H1 (cell line): ENCODE data around the gene SSC5D. TPM values are rescaled to one million over a fixed set of nuclear protein-coding genes. Genes with fewer than 3 reads are reported as not detected.

ENCODE experiments used
- CTCF ChIA-PET: fragments of 300-600 bp; sonication (Branson Sonifier 250); formaldehyde crosslinking; loops from one replicate; lab custom pipeline; 2021; ENCODE audit not compliant: partially characterized antibody; lab: Charles Lee
- POLR2A ChIA-PET: fragments of 300-600 bp; sonication (Branson Sonifier 250); formaldehyde crosslinking; loops from one replicate; lab custom pipeline; 2021; ENCODE audit warnings: inconsistent platforms; ENCODE audit not compliant: partially characterized antibody; lab: Charles Lee
- DNase-seq, 2 experiments: peaks; one replicate each; pipeline versions ENCODE4 v3.0.0 to v3.0.0-alpha.2; 2010 to 2022; ENCODE audit warnings: low spot score in 2 of 2, low read depth in 1 of 2, mixed read lengths in 1 of 2
- FAIRE-seq: peaks from 2 replicates; lab custom pipeline; 2011; peaks lifted over from hg19 to GRCh38; lab: Jason Lieb, UNC
- H2AFZ ChIP-seq: 2 replicates; pipeline ENCODE4 v1.8.1; 2012; ENCODE audit warnings: low read length, inconsistent platforms
- H2AK5ac ChIP-seq: 2 replicates; pipeline ENCODE4 v1.6.1; 2013; ENCODE audit warnings: low read depth, low read length
- H2BK120ac ChIP-seq: replicated peaks from 2 replicates; pipeline ENCODE3; 2013; ENCODE audit warnings: low read depth, low read length, inconsistent platforms
- H2BK12ac ChIP-seq: 2 replicates; pipeline ENCODE4 v1.6.1; 2013; ENCODE audit warnings: low read depth, low read length
- H2BK15ac ChIP-seq: 2 replicates; pipeline ENCODE4 v1.6.1; 2013; ENCODE audit warnings: low read length
- H2BK20ac ChIP-seq: 2 replicates; pipeline ENCODE4 v1.6.1; 2013; ENCODE audit warnings: low read length
- H2BK5ac ChIP-seq: 2 replicates; pipeline ENCODE4 v1.6.1; 2013; ENCODE audit warnings: low read depth, low read length
- H3K14ac ChIP-seq: 2 replicates; pipeline ENCODE4 v1.6.1; 2013; ENCODE audit warnings: inconsistent platforms; ENCODE audit not compliant: insufficient read length
- H3K18ac ChIP-seq: 2 replicates; pipeline ENCODE4 v1.6.1; 2013; ENCODE audit warnings: low read length; ENCODE audit errors: extremely low read depth
- H3K23ac ChIP-seq: 2 replicates; pipeline ENCODE4 v1.6.1; 2013; ENCODE audit warnings: inconsistent platforms; ENCODE audit not compliant: insufficient read length
- H3K23me2 ChIP-seq: 2 replicates; pipeline ENCODE4 v1.6.1; 2013; ENCODE audit warnings: low read depth, low read length
- H3K27ac ChIP-seq: 2 replicates; pipeline ENCODE4 v1.6.1; 2011; ENCODE audit warnings: low read depth, low read length, inconsistent platforms
- H3K27me3 ChIP-seq, 4 experiments: replicated peaks in 1 of 4; 1 replicate in 1 of 4; 2 replicates in 3 of 4; pipeline versions ENCODE4 v1.6.1 to v1.8.1; 2011 to 2013; ENCODE audit warnings: low read length in 3 of 4, mild to moderate bottlenecking in 3 of 4, inconsistent platforms in 2 of 4, mixed read lengths in 2 of 4, moderate library complexity in 1 of 4; ENCODE audit not compliant: control insufficient read depth in 3 of 4, insufficient read depth in 3 of 4; ENCODE audit errors: extremely low read depth in 1 of 4
- H3K36me3 ChIP-seq, 4 experiments: 2 replicates each; pipeline versions ENCODE4 v1.6.1 to v1.8.1; 2011 to 2013; ENCODE audit warnings: mild to moderate bottlenecking in 4 of 4, low read length in 3 of 4, moderate library complexity in 2 of 4, control low read depth in 1 of 4, inconsistent platforms in 1 of 4; ENCODE audit not compliant: insufficient read depth in 4 of 4, control insufficient read depth in 2 of 4
- H3K4ac ChIP-seq: replicated peaks from 2 replicates; pipeline ENCODE3; 2013; ENCODE audit warnings: low read length, low read depth, mixed read lengths, inconsistent platforms; ENCODE audit not compliant: insufficient read length
- H3K4me1 ChIP-seq, 4 experiments: replicated peaks in 1 of 4; 1 replicate in 1 of 4; 2 replicates in 3 of 4; pipeline versions ENCODE4 v1.6.1 to v1.8.1; 2011 to 2013; ENCODE audit warnings: low read length in 3 of 4, inconsistent platforms in 2 of 4, mixed read lengths in 1 of 4; ENCODE audit not compliant: insufficient read depth in 4 of 4, control insufficient read depth in 3 of 4
- H3K4me2 ChIP-seq, 2 experiments: 2 replicates each; pipeline versions ENCODE4 v1.6.1 to v1.8.1; 2011 to 2013; ENCODE audit warnings: low read depth in 2 of 2, low read length in 2 of 2, control low read depth in 1 of 2, inconsistent platforms in 1 of 2, mild to moderate bottlenecking in 1 of 2; ENCODE audit not compliant: insufficient read depth in 1 of 2
- H3K4me3 ChIP-seq, 4 experiments: fragments of 200-600, 300-600 bp in 1 of 4; sonication (generic), shearing (Covaris generic), sonication (Bioruptor Twin) in 1 of 4; 2 replicates each; pipeline versions ENCODE4 v1.5.1 to v1.8.1; 2011 to 2016; ENCODE audit warnings: low read length in 4 of 4, low read depth in 3 of 4, control low read depth in 2 of 4, inconsistent platforms in 2 of 4, mild to moderate bottlenecking in 2 of 4, mixed read lengths in 1 of 4, moderate library complexity in 1 of 4; ENCODE audit not compliant: insufficient read depth in 2 of 4; ENCODE audit errors: extremely low read depth in 1 of 4
- H3K56ac ChIP-seq: replicated peaks from 2 replicates; pipeline ENCODE3; 2013; ENCODE audit warnings: low read depth, mild to moderate bottlenecking, mixed read lengths, low read length, inconsistent platforms; ENCODE audit not compliant: insufficient read length
- H3K79me1 ChIP-seq: 2 replicates; pipeline ENCODE4 v1.6.1; 2013; ENCODE audit warnings: low read depth, low read length, control low read depth
- H3K79me2 ChIP-seq, 2 experiments: 2 replicates each; pipeline versions ENCODE4 v1.6.1 to v1.8.1; 2012 to 2013; ENCODE audit warnings: low read length in 2 of 2, mild to moderate bottlenecking in 2 of 2, inconsistent platforms in 1 of 2; ENCODE audit not compliant: insufficient read depth in 2 of 2, control insufficient read depth in 1 of 2
- H3K9ac ChIP-seq, 4 experiments: replicated peaks in 1 of 4; 1 replicate in 1 of 4; 2 replicates in 3 of 4; pipeline versions ENCODE4 v1.6.1 to v1.8.1; 2011 to 2013; ENCODE audit warnings: low read depth in 3 of 4, low read length in 3 of 4, control low read depth in 2 of 4, mild to moderate bottlenecking in 2 of 4, moderate library complexity in 2 of 4, inconsistent platforms in 1 of 4; ENCODE audit errors: extremely low read depth in 1 of 4
- H3K9me3 ChIP-seq, 2 experiments: 2 replicates each; pipeline versions ENCODE4 v1.6.1 to v1.8.1; 2012 to 2013; ENCODE audit warnings: mild to moderate bottlenecking in 2 of 2, moderate library complexity in 2 of 2, control low read depth in 1 of 2, inconsistent platforms in 1 of 2, low read depth in 1 of 2, low read length in 1 of 2, mixed read lengths in 1 of 2; ENCODE audit not compliant: insufficient read depth in 2 of 2
- H4K20me1 ChIP-seq, 2 experiments: replicated peaks in 1 of 2; 2 replicates each; pipeline versions ENCODE3 to v1.8.1; 2011 to 2013; ENCODE audit warnings: inconsistent platforms in 2 of 2, low read length in 2 of 2, mild to moderate bottlenecking in 1 of 2; ENCODE audit not compliant: insufficient read depth in 2 of 2, control insufficient read depth in 1 of 2
- H4K5ac ChIP-seq: 2 replicates; pipeline ENCODE4 v1.6.1; 2013; ENCODE audit warnings: low read length, low read depth, mixed read lengths, inconsistent platforms; ENCODE audit not compliant: insufficient read length
- H4K8ac ChIP-seq: 2 replicates; pipeline ENCODE4 v1.8.0; 2013; ENCODE audit warnings: mild to moderate bottlenecking, moderate library complexity, low read length, inconsistent platforms; ENCODE audit not compliant: insufficient read depth; ENCODE audit errors: extremely low read depth
- H4K91ac ChIP-seq: replicated peaks from 2 replicates; pipeline ENCODE3; 2013; ENCODE audit warnings: low read length, mixed read lengths, inconsistent platforms; ENCODE audit not compliant: insufficient read length
- CHD1 ChIP-seq: IDR thresholded peaks from 2 replicates; pipeline ENCODE4 v1.6.1; 2012; ENCODE audit warnings: low read depth, low read length, improper control_type of control experiment
- MAFK ChIP-seq: IDR thresholded peaks from 2 replicates; pipeline ENCODE4 v1.6.1; 2012; ENCODE audit warnings: low read depth, mild to moderate bottlenecking, improper control_type of control experiment, low read length
- MAX ChIP-seq: IDR thresholded peaks from 2 replicates; pipeline ENCODE4 v1.6.1; 2012; ENCODE audit warnings: inconsistent platforms
- POLR2A ChIP-seq, 2 experiments: IDR thresholded peaks; 1 replicate in 1 of 2; 2 replicates in 1 of 2; pipeline ENCODE4 v1.6.1; 2011; ENCODE audit warnings: low read depth in 2 of 2, low read length in 2 of 2, mild to moderate bottlenecking in 2 of 2; ENCODE audit errors: control extremely low read depth in 1 of 2
- SRF ChIP-seq: IDR thresholded peaks from 2 replicates; pipeline ENCODE4 v1.6.1; 2011; ENCODE audit warnings: mild to moderate bottlenecking, low read depth, low read length, moderate library complexity
- SUZ12 ChIP-seq: fragments of 200-600 bp; sonication (generic); IDR thresholded peaks from 2 replicates; pipeline ENCODE4 v1.6.1; 2012; ENCODE audit warnings: mild to moderate bottlenecking, inconsistent platforms, low read length, moderate library complexity, mixed read lengths
- WGBS, 2 experiments: shearing (Covaris generic) in 1 of 2; methylation state at CpG; one replicate each; pipeline versions ENCODE4 v1.1.6 to v1.1.7; 2013 to 2015; ENCODE audit warnings: low lambda C conversion rate in 2 of 2, mixed read lengths in 2 of 2, inconsistent platforms in 1 of 2, low coverage in 1 of 2, missing lambda C conversion rate in 1 of 2; ENCODE audit not compliant: insufficient replicate concordance in 2 of 2, insufficient coverage in 1 of 2, insufficient read length in 1 of 2; ENCODE audit errors: extremely low coverage in 1 of 2, missing lambda C conversion rate in 1 of 2; 5-methylcytosine and 5-hydroxymethylcytosine counted together
- polyA plus RNA-seq, 7 experiments: library from polyadenylated mRNA; depleted of rRNA in 3 of 7; stranded (reverse) in 5 of 7; unstranded in 2 of 7; fragments of >200 nt in 5 of 7; fragments of 200-250 nt in 2 of 7; gene quantifications; 1 replicate in 5 of 7; 2 replicates in 1 of 7; 4 replicates in 1 of 7; pipeline versions ENCODE4 v1.2.1 to v1.2.3, GENCODE V29; 2011 to 2013; ENCODE audit warnings: missing spikeins in 2 of 7, mixed read lengths in 2 of 7
- total RNA-seq: library from RNA; stranded (reverse); fragmentation: NEBNext Ultra II Directional; extraction: Animal tissue kit (Norgen Biotek cat#: 25700); gene quantifications from 2 replicates; pipeline ENCODE4 v1.2.1, GENCODE V29; 2021

SSC5D gene
- total and polyA plus RNA-seq, 2 of the 8 experiments (the other 6 are each of a cell fraction or from before 2014, with no cell fraction given) = 0.39 to 1.7 TPM

DNA sequence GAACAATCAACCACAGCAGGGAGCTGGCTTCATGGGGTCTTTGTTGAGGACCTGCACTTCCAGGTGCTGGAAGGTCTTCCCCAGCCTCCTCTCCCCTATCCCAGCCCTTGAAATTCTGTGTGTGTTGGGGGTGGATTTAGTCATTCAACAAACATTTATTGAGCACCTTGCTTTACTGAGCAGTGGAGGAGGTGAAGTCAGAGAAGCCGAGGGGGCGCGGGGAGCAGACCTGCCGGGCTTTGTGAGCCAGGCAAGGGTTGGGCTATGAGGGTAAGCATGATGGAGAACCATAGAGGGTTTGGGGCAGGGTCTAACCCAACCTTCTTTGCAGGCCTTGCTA is 20.2 kb upstream of the SSC5D start:
- Histone ChIP-seq H2BK5ac (no peak overlapping the region), H4K8ac (0 out of 2 replicates have a peak overlapping the region, but pooled peaks have one; percentile 46), H3K23ac (no peak overlapping the region), H3K27me3 (no peaks in the 10 kb centered on the region; a peak in 1 of 7 replicates), H3K79me1 (no peaks in the 10 kb centered on the region), H2BK20ac (no peak overlapping the region), H2BK120ac (no peak overlapping the region), H2AFZ (no peak overlapping the region), H3K23me2 (peaks cover 1% of the 10 kb centered on the region; the same call in 1 of the 2 replicates), H3K4ac (no peak overlapping the region), H3K9me3 (no peaks in the 10 kb centered on the region), H3K56ac (no peak overlapping the region), H3K18ac (peak overlapping the region; percentile 36), H4K5ac (no peak overlapping the region), H2BK15ac (peak overlapping the region; percentile 75), H3K14ac (no peak overlapping the region), H3K79me2 (no peaks in the 10 kb centered on the region), H3K4me3 (no peak overlapping the region), H4K20me1 (no peaks in the 10 kb centered on the region), H3K9ac (no peak overlapping the region), H2BK12ac (0 out of 2 replicates have a peak overlapping the region, but pooled peaks have one; percentile 23), H3K36me3 (no peaks in the 10 kb centered on the region), H4K91ac (no peak overlapping the region), H3K4me2 (no peak overlapping the region), H3K27ac (no peak overlapping the region), H2AK5ac (no peak overlapping the region), H3K4me1 (peaks cover 3 to 24% (median 11%) of the 10 kb centered on the region in 4 experiments)
- POLR2A ChIA-PET = interaction anchor here (0.6 to 2.6 kb wide), 10 partner anchors 9 to 157 kb away, joined by 3 to 9 read pairs (median 4); partner anchors contain the start of genes FIZ1, NAT14, ZNF524 and ZNF628
- FAIRE-seq (no peak), DNase-seq (peak in 1 of 2 experiments; percentile 61)
- WGBS, 2 experiments = 35% methylated on average over 4 of the region's 4 CpGs; no CpG with 5 or more reads in 1 of the 2 experiments
- CTCF ChIA-PET = interaction anchor here (0.6 to 3.6 kb wide), 32 partner anchors 9 to 584 kb away, joined by 3 to 31 read pairs (median 4); partner anchors contain the start of genes NAT14, ZNF579 and ZNF628
- TF ChIP-seq MAFK (no peak), POLR2A (IDR thresholded peaks at IDR 0.05; ENCODE audit: control extremely low read depth in 1 of 2, low read depth in 2 of 2, low read length in 2 of 2) (no peak), SUZ12 (no peak), SRF (no peak), MAX (no peak), CHD1 (no peak)
